ENCODE data around the gene CD300LF. TPM values are rescaled to one million over a fixed set of nuclear protein-coding genes. Genes with fewer than 3 reads are reported as not detected.

Gene CD300LF
- total RNA-seq, 6 experiments from 2014 or later: not detected

GRCh38 chr17:74680213-74680612, 32.5 kb downstream of the CD300LF start:
- Mint-ChIP-seq H3K27me3 (ENCODE audit: insufficient read depth) (peaks cover 3% of the 10 kb centered on the region), H3K9me3 (peaks cover 21% of the 10 kb centered on the region; the same call in 1 of the 2 replicates), H3K4me1 (ENCODE audit: low read depth) (no peaks in the 10 kb centered on the region), H3K4me3 (no peak overlapping the region), H3K27ac (no peak overlapping the region), H3K36me3 (ENCODE audit: low read depth) (no peaks in the 10 kb centered on the region)
- DNase-seq: no peak
- no peak for TF ChIP-seq CTCF (IDR thresholded peaks at IDR 0.05)

DNA sequence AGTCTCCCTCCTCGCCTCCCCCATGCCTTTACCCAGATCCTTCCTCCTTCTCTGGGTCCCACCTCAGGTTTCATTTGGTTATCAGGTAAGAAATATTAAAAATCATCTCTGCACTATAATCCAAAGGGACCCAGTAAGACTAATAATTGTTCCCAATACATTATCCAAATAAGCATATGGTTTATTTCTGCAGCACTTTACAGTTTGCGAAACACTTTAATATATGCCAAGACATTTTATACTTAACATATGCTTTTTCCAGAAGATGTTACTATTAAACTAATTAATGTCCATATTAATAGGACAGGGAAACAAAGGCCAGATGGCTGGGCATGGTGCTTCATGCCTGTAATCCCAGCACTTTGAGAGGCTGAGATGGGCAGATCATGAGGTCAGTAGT, 33.3 kb downstream of the CD300LF start:
- peaks cover 21% of the 10 kb centered on the region; the same call in 1 of the 2 replicates for H3K9me3 Mint-ChIP-seq
- H3K27me3 Mint-ChIP-seq (ENCODE audit: insufficient read depth): peaks cover 3% of the 10 kb centered on the region
- H3K4me3 Mint-ChIP-seq: no peak overlapping the region

DNA sequence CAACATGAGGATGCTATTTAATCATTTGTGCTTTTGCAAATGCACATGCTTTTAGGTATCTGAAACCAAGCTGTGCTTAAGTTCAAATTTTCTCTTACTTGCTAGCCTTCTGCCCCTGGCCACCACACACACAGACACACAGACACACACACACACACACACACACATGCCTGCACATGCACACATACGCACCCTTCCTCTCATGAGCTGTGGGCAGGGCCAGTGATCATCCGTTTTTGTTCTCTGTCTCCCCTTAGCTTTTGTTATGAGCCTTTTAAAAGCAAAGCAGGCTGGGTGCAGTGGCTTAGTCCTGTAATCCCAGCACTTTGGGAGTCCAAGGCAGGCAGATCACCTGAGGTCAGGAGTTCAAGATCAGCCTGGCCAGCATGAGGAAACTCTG, 34.2 kb downstream of the CD300LF start:
- Mint-ChIP-seq H3K4me3 (no peak overlapping the region), H3K4me1 (ENCODE audit: low read depth) (no peaks in the 10 kb centered on the region), H3K9me3 (peaks cover 18% of the 10 kb centered on the region; the same call in 1 of the 2 replicates), H3K27ac (no peak overlapping the region), H3K36me3 (ENCODE audit: low read depth) (no peaks in the 10 kb centered on the region), H3K27me3 (ENCODE audit: insufficient read depth) (peaks cover 3% of the 10 kb centered on the region)
- DNase-seq: no peak
- TF ChIP-seq CTCF (IDR thresholded peaks at IDR 0.05): no peak

More for the DNA sequence above, 33.3 kb downstream of the CD300LF start:
- no peak for DNase-seq
- TF ChIP-seq CTCF (IDR thresholded peaks at IDR 0.05): no peak
- Mint-ChIP-seq H3K36me3 (ENCODE audit: low read depth) (no peaks in the 10 kb centered on the region), H3K27ac (no peak overlapping the region), H3K4me1 (ENCODE audit: low read depth) (no peaks in the 10 kb centered on the region)

DNA sequence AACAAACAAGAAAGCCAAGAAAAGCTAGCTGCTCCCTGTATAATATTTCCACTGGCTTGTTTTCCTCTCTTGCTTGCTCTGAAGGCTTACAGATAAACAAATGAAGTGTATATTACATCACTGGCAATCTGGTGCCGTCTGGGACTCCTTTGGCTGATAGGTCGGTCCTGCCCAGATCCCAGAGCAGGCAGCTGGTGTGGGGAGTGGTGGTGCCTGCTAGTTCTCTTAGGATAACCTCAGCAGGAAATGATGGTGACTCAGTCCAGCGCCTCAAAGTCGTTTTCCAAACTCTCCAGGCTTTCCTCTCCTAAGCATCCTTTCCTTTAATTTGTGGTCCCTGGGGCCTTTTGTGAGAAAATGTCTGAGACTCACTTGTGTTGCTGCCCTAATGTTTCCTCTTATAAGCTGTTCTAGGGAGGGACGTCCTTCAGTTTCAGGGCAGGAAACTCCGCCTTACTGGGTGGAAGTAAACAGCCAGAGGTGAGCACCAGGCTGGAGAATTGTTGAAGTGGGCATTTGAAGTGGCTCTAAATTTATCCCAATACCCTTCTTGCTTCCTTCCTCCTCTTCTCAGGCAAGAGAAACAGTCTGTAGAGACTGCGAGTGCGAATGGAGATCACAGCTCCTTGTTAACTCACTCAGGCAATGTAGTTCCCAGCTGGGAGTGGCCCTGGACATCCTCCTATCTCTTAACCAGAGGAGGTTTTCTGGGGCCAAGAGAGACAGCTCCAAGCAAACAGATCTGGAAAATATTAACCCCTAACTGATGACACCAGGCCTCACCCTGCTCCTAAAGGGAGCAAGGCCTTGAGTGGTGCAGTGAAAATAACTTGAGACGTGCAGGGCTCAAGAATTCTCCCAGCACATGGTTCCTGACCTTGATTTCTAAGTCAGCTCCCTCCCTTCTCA, 34.9 kb downstream of the CD300LF start:
- Mint-ChIP-seq H3K27ac (no peak overlapping the region), H3K9me3 (peaks cover 13% of the 10 kb centered on the region; the same call in 1 of the 2 replicates), H3K36me3 (ENCODE audit: low read depth) (no peaks in the 10 kb centered on the region), H3K4me1 (ENCODE audit: low read depth) (no peaks in the 10 kb centered on the region), H3K4me3 (no peak overlapping the region), H3K27me3 (ENCODE audit: insufficient read depth) (peaks cover 3% of the 10 kb centered on the region)
- no peak for TF ChIP-seq CTCF (IDR thresholded peaks at IDR 0.05)
- no peak for DNase-seq

GRCh38 chr17:74671031-74671771, 41.5 kb downstream of the CD300LF start:
- DNase-seq: no peak
- Mint-ChIP-seq H3K27ac (no peak overlapping the region), H3K4me3 (no peak overlapping the region), H3K9me3 (peaks cover 7% of the 10 kb centered on the region), H3K4me1 (ENCODE audit: low read depth) (no peaks in the 10 kb centered on the region), H3K27me3 (ENCODE audit: insufficient read depth) (no peaks in the 10 kb centered on the region; the same call in 1 of the 2 replicates), H3K36me3 (ENCODE audit: low read depth) (peaks cover 8% of the 10 kb centered on the region; the same call in 1 of the 2 replicates)
- TF ChIP-seq CTCF (IDR thresholded peaks at IDR 0.05): no peak

Measured in HFFc6 (cell line).